Epithelial cell of esophagus (primary cell): ENCODE results near the gene BPI.

Experiments used
- DNase-seq: peaks from one replicate; pipeline ENCODE4 v3.0.0; 2010; ENCODE audit warnings: low read depth
- H3K4me3 ChIP-seq: 2 replicates; pipeline ENCODE4 v1.5.1; 2011; ENCODE audit warnings: mild to moderate bottlenecking, low read length, control low read depth
- TF ChIP-seq, protein P1 (sequence below): IDR thresholded peaks from 2 replicates; pipeline ENCODE4 v1.5.1; 2011; ENCODE audit warnings: low read depth, mild to moderate bottlenecking, low read length, control low read depth, inconsistent platforms; ENCODE audit not compliant: insufficient read depth; ENCODE audit errors: missing control alignments

The BPI gene

DNA sequence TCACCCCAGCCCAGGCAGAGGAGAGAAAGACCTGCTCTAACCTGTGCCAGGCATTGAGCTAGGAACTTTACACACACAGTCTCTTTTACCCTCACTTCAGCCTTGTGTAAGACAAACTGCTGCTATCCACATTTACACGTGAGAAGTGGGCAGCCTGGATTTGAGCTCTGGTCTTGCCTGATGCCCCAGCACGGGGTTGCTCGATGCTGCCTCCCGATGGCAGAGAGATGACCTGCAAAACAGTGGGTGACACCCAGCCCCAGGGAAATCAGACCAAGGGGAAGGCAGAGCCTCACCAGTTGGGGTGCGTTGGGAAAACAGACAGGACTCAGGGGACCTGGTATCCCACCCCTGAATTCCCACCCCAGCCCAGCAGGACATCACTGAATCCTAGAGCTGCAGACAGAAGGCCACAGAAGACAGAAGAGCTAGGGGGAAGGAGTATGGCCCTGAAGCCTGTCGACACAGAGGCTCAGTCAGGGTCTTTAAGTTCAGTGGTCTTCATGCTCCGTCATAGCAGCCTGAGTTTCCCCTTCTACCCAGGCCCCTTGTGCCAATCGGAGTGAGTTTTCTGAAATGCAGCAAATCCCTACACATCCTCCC is 990 bp downstream of the BPI start:
- peak; percentile 55 for DNase-seq
- H3K4me3 ChIP-seq = no peak overlapping the region

DNA sequence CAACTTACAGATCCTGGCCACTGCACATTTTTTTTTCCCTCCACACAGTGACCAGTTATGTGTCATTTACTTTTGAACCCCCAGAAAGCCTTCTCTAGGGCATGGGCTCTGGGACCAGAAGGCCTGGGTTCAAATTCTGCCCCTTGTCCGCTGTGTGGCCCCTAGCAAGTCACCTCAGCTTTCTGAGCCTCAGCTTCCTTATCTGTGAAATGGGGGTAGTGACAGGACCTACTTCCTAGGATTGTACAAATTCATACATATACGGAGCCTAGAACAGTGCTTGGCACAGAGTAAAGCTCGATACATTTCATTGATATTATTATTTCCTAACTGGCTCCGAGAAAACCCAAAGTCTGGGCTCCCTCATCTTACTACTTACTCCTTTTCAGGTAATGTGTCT is 1.6 kb downstream of the BPI start:
- DNase-seq = no peak
- TF ChIP-seq, protein P1, sequence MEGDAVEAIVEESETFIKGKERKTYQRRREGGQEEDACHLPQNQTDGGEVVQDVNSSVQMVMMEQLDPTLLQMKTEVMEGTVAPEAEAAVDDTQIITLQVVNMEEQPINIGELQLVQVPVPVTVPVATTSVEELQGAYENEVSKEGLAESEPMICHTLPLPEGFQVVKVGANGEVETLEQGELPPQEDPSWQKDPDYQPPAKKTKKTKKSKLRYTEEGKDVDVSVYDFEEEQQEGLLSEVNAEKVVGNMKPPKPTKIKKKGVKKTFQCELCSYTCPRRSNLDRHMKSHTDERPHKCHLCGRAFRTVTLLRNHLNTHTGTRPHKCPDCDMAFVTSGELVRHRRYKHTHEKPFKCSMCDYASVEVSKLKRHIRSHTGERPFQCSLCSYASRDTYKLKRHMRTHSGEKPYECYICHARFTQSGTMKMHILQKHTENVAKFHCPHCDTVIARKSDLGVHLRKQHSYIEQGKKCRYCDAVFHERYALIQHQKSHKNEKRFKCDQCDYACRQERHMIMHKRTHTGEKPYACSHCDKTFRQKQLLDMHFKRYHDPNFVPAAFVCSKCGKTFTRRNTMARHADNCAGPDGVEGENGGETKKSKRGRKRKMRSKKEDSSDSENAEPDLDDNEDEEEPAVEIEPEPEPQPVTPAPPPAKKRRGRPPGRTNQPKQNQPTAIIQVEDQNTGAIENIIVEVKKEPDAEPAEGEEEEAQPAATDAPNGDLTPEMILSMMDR = no peak
- H3K4me3 ChIP-seq = no peak overlapping the region

More for the DNA sequence above, 990 bp downstream of the BPI start:
- TF ChIP-seq, protein P1 = peak; percentile 67

DNA sequence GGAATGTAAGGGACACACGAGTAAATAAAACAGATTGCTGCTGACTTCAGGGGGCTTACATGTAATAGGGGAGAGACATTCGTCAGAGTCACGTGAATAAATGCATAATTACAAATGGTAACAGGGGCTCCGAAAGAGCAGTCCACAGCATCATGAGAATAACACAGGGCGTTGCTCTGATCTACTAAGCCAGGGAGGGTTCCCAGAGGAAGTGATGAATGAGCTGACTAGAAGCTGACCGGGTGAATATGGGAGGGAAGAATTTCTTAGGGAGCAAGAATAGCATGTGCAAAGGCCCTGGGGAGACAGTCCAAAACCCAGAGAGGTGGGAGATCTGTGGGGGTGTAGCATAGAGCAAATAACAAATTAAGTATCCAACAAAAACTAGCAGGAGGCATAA is 2.4 kb downstream of the BPI start:
- TF ChIP-seq, protein P1 = no peak
- no peak for DNase-seq
- no peak overlapping the region for H3K4me3 ChIP-seq

DNA sequence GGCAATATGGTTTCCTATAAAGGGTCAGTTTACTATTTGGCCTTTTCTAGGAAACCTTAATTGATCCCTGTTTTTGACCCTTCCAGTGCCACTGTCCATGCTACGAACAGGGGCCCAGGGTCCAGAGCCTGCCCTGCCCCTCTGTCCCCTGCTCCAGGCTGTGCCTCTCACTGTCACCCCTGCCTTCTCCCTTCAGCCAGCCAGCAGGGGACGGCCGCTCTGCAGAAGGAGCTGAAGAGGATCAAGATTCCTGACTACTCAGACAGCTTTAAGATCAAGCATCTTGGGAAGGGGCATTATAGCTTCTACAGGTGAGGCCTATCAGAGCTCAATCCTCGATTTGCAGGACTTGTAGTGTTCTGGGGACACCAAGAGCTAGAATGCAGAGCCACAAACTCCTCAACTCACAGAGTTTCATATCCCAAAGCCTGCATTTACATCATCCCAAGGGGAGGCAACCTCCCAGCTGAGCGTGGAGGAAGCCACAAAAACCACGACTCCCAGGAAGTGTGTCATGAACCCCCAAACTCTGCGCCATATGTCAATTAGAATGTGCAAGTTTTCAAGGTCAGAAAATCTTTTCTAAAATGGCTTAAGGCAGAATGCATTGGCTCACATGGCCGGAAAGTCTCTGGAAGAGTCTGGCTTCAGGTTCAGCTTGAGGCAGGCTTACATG is 3.6 kb downstream of the BPI start:
- DNase-seq = peak; percentile 15
- H3K4me3 ChIP-seq = no peak overlapping the region
- TF ChIP-seq, protein P1 = no peak

DNA sequence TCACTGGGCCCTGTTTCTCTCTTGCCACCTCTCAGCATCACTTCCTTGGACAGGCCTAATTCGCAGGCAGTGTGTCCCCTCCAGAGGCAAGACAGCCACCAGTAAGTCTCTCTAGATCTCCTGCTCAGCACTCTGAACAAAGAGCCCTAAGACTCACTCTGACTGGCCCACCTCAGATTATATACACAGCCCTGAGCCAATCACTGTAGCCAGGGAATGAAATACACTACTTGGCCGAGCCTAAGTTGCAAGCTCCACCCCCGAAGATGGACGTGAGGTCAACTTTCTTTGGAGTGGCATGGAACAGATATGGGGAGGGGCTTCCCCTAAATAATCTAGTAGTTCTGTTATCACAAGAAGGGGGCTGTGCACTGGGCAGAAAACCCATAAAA is 4.1 kb downstream of the BPI start:
- no peak for DNase-seq
- TF ChIP-seq, protein P1 = no peak
- H3K4me3 ChIP-seq = no peak overlapping the region

DNA sequence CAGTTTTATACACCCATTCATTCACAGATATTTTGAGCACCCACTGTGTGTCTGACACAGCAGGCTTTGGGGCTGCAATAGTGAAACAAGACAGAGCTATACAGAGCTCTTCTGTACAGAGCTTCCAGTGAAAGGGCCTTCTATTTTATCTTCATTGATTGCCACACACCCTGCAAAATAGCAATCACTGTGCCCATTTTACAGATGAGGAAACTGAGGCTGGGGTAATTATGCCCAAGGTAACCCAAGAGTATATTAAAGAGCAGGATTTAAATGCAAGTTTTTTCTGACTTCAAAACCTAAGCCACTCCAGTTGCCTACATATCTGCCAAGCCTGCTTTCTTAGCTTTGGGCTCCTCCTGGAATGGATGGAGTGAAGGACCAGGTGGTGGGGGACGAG is 4.5 kb downstream of the BPI start:
- H3K4me3 ChIP-seq = no peak overlapping the region
- DNase-seq = no peak
- TF ChIP-seq, protein P1 = no peak

DNA sequence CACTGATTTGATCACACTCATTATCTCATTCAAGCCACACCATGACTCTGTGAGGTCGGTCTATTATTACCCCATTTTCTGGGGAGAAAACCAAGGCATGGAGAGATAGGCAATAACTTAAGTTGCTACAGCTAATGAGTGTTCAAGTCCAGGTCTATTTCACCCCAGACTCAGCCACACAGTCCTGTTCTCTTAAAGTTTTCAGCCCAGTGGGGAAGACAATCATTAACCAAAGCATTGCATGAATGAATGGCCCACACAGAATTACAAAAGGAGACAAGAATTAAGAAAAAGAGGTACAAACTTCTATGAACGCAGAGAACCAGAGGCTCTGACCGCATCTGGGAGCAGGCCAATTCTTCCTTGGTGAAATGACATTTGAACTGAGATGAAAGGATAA is 7.1 kb downstream of the BPI start:
- TF ChIP-seq, protein P1 = no peak
- no peak overlapping the region for H3K4me3 ChIP-seq
- DNase-seq = no peak
